ENCODE data around the gene NCKIPSD.

The NCKIPSD gene

DNA sequence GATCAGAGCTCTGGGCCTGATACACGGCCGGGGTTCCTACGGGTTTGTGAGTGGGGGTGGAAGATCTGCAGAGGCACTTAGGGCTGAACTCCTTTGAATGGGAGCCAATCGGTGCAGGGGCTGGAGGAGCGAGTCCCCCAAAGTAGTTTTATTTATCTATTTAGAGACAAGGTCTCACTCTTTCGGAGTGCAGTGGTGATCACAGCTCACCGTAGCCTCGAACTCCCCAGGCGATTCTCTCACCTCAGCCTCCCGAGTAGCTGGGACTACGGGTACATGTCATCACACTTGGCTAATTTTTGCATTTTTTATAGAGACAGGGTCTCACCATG is 21.4 kb downstream of the NCKIPSD start:
- TF ChIP-seq, protein P1, sequence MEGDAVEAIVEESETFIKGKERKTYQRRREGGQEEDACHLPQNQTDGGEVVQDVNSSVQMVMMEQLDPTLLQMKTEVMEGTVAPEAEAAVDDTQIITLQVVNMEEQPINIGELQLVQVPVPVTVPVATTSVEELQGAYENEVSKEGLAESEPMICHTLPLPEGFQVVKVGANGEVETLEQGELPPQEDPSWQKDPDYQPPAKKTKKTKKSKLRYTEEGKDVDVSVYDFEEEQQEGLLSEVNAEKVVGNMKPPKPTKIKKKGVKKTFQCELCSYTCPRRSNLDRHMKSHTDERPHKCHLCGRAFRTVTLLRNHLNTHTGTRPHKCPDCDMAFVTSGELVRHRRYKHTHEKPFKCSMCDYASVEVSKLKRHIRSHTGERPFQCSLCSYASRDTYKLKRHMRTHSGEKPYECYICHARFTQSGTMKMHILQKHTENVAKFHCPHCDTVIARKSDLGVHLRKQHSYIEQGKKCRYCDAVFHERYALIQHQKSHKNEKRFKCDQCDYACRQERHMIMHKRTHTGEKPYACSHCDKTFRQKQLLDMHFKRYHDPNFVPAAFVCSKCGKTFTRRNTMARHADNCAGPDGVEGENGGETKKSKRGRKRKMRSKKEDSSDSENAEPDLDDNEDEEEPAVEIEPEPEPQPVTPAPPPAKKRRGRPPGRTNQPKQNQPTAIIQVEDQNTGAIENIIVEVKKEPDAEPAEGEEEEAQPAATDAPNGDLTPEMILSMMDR (IDR thresholded peaks at IDR 0.05; ENCODE audit: low read depth, low read length, missing control alignments) = no peak
- H3K4me3 ChIP-seq (ENCODE audit: low read depth, low read length) = no peak overlapping the region
- in situ Hi-C loops (cut with HindIII; ENCODE audit: low sequenced_read_pairs) = no loop called here
- DNase-seq (ENCODE audit: low read depth) = no peak

DNA sequence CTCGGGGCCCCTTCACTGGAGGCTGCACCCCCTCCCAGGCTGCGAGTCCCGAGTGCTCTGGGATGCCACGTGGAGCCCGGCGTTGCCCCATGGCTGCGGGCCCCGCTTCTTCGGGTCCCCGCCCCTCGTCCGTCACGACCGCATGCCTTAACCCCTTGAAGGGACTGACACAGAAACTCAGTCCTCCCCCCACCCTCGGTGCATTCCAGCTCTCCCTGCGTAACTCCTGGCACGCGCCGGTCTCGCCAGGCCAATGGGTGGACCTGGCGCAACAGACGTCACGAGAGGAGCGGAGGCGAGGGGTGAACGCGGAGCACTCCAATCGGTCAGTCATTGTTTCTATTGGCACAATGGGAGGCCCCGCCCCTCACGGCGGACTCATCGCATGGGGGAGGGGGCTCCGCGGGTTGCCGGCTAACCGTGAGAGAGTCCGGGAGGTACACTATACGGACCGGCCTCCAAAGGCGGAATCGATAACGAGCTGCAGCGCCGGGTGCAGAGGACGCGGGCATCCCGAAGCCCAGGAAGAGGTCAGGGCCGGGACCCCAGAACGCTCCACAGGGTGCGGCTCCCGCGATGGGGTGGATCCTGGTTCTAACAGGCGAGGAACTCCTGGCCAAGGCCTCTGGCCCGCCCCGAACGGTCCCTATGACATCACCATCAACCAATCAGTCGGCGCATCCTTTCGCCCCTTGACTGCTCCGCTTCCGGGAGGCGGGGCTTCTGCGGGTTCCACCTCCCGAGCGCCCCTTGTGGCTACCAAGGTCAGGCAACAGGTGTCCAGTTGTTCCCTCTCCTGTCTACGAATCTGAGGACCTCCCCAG is 22.0 kb downstream of the NCKIPSD start:
- DNase-seq (ENCODE audit: low read depth) = peak; percentile 88
- in situ Hi-C loops (cut with HindIII; ENCODE audit: low sequenced_read_pairs) = no loop called here
- H3K4me3 ChIP-seq (ENCODE audit: low read depth, low read length) = peak overlapping the region; percentile 54
- TF ChIP-seq, protein P1 (IDR thresholded peaks at IDR 0.05; ENCODE audit: low read depth, low read length, missing control alignments) = peak; percentile 78

DNA sequence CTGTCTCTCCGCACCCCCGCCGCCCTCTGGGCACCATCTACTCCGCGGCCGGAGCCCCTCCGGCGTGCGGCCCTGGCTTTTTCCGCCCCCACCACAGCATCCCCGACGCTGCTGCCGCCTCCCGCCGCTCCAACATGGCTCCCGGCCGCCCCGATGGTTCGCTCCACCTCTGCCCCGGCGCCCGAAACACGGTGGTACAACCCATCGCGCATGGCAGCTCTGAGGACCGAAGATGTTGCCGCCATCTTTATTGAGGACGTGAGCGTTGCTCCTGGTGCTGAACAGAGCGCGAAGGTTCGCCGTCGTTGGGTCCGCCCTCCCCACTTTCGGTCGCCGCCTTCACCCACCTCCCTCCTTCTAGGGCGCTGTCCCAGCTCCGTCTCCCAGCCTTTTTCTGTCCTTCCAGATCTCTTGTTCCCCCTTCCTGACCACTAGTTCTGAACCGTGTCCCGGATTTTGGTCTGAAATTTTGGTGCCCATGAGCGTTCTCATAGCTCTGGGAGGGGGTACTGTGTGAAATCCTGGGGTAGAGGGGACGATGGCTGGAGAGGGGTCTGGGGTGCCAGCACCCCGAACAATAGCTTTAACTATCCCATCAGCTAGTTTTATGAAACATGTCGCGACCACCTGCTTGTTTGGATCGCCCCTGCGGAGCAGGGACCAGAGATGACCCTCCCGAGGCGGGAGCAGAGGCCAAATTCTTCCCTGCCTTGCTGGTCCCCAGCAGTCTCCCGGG is 22.8 kb downstream of the NCKIPSD start, which contains the start of gene CELSR3:
TSS of gene CELSR3 (minus strand) at position 134 of the 736 bp plus-strand sequence. CDS start 252 bp downstream, outside the sequence.
- peak; percentile 67 for DNase-seq (ENCODE audit: low read depth)
- TF ChIP-seq, protein P1 (IDR thresholded peaks at IDR 0.05; ENCODE audit: low read depth, low read length, missing control alignments) = no peak
- H3K4me3 ChIP-seq (ENCODE audit: low read depth, low read length) = peak within 1 kb of the TSS; percentile 54
- in situ Hi-C loops (cut with HindIII; ENCODE audit: low sequenced_read_pairs) = no loop called here

DNA sequence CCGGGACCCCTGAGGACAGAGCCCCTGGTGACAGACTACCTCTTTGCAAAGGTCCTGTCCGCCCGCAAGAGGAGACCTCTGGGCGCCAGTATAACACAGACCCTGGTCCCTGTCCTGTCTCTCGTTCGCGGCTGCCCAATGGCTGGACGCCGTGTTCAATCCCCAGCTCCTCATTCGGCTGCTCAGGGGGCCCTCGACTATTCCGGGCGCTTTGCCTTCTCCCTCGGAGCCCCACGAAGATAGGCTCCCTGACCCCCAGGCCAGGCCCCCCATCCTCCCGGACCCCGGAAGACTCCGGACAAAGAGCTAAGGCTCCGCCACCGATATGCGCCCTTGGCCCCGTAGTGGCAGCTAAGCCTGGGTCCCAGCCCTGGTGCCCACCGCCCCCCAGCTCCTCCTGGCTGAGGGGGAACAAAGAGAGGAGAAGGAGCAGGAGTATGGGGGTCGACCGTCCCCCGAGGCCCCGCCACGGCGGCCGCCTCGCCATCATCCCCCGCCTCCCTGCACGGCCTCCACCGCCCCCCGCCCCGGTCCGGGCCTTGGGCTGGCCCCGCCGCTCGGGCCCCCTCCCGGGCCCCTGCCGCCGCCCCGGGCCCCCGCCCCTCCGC is 23.5 kb downstream of the NCKIPSD start:
- in situ Hi-C loops (cut with HindIII; ENCODE audit: low sequenced_read_pairs) = no loop called here
- DNase-seq (ENCODE audit: low read depth) = no peak
- peak overlapping the region; percentile 54 for H3K4me3 ChIP-seq (ENCODE audit: low read depth, low read length)
- TF ChIP-seq, protein P1 (IDR thresholded peaks at IDR 0.05; ENCODE audit: low read depth, low read length, missing control alignments) = no peak

DNA sequence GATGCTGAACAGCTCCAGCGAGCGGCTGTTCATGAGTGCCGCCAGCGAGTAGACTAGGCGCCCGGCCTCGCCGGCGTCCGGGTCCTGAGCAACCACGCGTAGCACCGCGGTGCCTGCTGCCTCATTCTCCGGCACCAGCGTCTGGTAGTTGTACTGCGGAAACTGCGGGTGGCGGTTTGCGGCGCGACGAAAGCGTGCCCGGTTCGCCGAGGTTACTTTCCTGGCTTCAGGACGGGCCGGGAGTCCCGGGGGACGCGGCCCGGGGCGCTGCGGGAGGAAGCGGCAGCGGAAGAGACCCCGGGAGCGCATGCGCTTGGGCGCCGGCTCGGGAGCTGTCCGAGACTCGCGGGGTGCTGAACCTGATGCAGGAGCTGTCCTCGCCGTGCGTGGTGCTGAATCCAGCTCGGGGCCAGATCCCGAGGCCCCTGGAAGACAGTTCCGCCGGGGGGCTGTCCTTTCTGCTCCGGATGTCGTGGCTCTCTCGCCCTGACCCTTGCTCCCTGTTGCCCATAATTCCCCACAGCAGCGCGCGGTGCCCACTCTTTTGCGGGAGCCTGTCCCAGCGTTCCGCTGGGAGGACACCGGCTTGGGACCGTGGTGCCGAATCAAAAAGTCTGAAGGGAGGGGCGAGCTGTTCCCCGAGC is 24.1 kb downstream of the NCKIPSD start:
- peak overlapping the region; percentile 46 for H3K4me3 ChIP-seq (ENCODE audit: low read depth, low read length)
- TF ChIP-seq, protein P1 (IDR thresholded peaks at IDR 0.05; ENCODE audit: low read depth, low read length, missing control alignments) = no peak
- in situ Hi-C loops (cut with HindIII; ENCODE audit: low sequenced_read_pairs) = no loop called here
- no peak for DNase-seq (ENCODE audit: low read depth)

DNA sequence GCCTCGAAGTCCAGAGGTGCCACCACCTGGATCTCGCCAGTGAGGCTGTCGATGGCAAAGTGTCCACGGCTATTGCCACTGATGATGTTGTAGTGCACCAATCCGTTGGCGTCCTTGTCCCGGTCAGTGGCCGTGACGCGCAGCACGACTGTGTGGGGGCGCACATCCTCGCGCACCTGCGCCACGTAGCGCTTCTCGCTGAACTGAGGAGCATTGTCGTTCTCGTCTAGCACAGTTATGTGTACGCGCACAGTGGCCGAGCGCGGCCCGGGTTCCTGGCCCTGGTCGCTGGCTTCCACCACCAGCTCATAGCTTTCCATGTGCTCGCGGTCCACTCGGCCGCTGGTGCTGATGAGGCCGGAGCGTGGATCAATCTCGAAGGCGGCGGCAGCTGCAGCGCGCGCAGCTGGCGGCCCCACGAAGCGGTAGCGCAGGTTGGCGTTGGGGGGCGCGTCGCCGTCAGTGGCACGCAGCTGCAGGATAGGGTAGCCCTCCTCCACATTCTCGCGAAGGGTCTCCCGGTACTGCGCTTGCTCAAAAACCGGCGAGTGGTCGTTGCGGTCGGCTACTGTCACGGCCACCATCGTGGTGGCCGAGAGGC is 24.8 kb downstream of the NCKIPSD start:
- DNase-seq (ENCODE audit: low read depth) = no peak
- TF ChIP-seq, protein P1 (IDR thresholded peaks at IDR 0.05; ENCODE audit: low read depth, low read length, missing control alignments) = no peak
- H3K4me3 ChIP-seq (ENCODE audit: low read depth, low read length) = peak overlapping the region; percentile 46
- in situ Hi-C loops (cut with HindIII; ENCODE audit: low sequenced_read_pairs) = no loop called here

All from astrocyte of the cerebellum (primary cell).